ENCODE data around the gene CEMIP2.

DNA sequence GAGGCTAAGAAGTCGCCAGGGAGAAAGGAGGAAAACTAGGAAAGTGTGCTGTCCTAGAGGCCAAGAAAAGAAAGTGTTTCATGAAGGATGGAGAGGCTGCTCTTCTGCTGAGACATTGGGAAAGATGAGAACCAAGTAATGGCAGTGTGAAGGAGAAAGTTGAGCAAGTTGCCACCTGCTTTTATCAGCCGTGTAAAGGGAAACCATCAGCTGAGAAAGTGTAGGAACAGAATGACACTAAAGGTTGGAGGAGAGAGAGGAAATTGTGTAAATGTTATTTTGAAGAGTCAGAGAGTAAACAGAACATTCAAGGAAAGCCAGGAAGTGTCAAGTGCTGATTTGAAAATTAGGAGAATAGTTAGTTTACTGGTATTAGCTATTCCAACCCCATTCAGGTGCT, 125.0 kb downstream of the CEMIP2 start:
- TF ChIP-seq MXI1 (IDR thresholded peaks at IDR 0.05; ENCODE audit: low read depth, low read length) (no peak), TAF1 (IDR thresholded peaks at IDR 0.05; ENCODE audit: borderline replicate concordance, low read depth, low read length) (no peak), FOXM1 (IDR thresholded peaks at IDR 0.05; ENCODE audit: low read depth) (no peak), CHD2 (IDR thresholded peaks at IDR 0.05; ENCODE audit: low read length, partially characterized antibody) (no peak), EP300 (IDR thresholded peaks at IDR 0.05; ENCODE audit: borderline replicate concordance in 1 of 2, low read depth in 1 of 2, low read length in 1 of 2) (no peak), POLR2AphosphoS5 (IDR thresholded peaks at IDR 0.05; ENCODE audit: low read depth, low read length) (no peak)
- TF ChIP-seq, protein P1, sequence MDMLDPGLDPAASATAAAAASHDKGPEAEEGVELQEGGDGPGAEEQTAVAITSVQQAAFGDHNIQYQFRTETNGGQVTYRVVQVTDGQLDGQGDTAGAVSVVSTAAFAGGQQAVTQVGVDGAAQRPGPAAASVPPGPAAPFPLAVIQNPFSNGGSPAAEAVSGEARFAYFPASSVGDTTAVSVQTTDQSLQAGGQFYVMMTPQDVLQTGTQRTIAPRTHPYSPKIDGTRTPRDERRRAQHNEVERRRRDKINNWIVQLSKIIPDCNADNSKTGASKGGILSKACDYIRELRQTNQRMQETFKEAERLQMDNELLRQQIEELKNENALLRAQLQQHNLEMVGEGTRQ (IDR thresholded peaks at IDR 0.05; ENCODE audit: borderline replicate concordance, low read depth, low read length), result no peak
- TF ChIP-seq, protein P2, sequence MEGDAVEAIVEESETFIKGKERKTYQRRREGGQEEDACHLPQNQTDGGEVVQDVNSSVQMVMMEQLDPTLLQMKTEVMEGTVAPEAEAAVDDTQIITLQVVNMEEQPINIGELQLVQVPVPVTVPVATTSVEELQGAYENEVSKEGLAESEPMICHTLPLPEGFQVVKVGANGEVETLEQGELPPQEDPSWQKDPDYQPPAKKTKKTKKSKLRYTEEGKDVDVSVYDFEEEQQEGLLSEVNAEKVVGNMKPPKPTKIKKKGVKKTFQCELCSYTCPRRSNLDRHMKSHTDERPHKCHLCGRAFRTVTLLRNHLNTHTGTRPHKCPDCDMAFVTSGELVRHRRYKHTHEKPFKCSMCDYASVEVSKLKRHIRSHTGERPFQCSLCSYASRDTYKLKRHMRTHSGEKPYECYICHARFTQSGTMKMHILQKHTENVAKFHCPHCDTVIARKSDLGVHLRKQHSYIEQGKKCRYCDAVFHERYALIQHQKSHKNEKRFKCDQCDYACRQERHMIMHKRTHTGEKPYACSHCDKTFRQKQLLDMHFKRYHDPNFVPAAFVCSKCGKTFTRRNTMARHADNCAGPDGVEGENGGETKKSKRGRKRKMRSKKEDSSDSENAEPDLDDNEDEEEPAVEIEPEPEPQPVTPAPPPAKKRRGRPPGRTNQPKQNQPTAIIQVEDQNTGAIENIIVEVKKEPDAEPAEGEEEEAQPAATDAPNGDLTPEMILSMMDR (IDR thresholded peaks at IDR 0.05), result no peak
- TF ChIP-seq, protein P3, sequence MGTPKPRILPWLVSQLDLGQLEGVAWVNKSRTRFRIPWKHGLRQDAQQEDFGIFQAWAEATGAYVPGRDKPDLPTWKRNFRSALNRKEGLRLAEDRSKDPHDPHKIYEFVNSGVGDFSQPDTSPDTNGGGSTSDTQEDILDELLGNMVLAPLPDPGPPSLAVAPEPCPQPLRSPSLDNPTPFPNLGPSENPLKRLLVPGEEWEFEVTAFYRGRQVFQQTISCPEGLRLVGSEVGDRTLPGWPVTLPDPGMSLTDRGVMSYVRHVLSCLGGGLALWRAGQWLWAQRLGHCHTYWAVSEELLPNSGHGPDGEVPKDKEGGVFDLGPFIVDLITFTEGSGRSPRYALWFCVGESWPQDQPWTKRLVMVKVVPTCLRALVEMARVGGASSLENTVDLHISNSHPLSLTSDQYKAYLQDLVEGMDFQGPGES (IDR thresholded peaks at IDR 0.05; ENCODE audit: low read depth, low read length), result no peak
